ENCODE data around the gene MTUS2.

The MTUS2 gene

DNA sequence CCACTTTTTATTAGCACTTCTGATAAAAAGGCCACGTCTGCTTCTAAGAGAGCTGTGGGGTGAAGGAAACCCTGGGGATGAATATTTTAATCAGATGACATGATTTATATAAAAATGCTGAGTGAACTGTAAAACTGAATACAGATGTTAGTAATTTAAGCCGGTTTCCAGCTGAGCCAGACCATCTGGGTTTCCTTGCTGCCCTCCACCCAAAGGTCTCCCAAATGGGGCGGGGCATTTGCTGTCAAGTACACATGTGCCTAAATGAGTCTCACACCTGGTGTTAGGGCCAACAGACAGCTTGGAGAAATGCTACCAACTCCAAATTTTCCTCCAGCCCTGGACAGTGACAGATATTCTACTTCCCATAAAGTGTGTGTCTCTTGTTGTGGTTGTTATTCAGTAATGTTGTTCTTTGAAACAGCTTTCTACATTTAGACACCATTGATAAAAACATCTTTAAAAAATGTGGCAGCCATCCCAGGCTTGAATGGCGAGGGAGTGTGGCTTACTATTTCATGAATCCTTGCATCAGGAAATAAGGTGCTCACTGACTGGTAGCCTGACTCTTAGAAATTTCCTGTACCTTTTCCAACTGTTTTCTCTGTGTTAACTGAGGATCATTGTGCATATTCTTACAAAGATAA is 350.4 kb downstream of the MTUS2 start:
- Histone ChIP-seq H3K4me1 (ENCODE audit: control insufficient read depth in 1 of 2, insufficient read depth in 1 of 2, low read depth in 1 of 2, low read length in 1 of 2) (no peaks in the 10 kb centered on the region), H3K36me3 (no peaks in the 10 kb centered on the region), H3K4me3 (ENCODE audit: low read depth in 1 of 2, low read length in 1 of 2) (no peak overlapping the region), H3K27ac (no peak overlapping the region), H3K9me3 (no peaks in the 10 kb centered on the region), H3K27me3 (no peaks in the 10 kb centered on the region)
- TF ChIP-seq, protein P1, sequence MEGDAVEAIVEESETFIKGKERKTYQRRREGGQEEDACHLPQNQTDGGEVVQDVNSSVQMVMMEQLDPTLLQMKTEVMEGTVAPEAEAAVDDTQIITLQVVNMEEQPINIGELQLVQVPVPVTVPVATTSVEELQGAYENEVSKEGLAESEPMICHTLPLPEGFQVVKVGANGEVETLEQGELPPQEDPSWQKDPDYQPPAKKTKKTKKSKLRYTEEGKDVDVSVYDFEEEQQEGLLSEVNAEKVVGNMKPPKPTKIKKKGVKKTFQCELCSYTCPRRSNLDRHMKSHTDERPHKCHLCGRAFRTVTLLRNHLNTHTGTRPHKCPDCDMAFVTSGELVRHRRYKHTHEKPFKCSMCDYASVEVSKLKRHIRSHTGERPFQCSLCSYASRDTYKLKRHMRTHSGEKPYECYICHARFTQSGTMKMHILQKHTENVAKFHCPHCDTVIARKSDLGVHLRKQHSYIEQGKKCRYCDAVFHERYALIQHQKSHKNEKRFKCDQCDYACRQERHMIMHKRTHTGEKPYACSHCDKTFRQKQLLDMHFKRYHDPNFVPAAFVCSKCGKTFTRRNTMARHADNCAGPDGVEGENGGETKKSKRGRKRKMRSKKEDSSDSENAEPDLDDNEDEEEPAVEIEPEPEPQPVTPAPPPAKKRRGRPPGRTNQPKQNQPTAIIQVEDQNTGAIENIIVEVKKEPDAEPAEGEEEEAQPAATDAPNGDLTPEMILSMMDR (IDR thresholded peaks at IDR 0.05), result no peak

DNA sequence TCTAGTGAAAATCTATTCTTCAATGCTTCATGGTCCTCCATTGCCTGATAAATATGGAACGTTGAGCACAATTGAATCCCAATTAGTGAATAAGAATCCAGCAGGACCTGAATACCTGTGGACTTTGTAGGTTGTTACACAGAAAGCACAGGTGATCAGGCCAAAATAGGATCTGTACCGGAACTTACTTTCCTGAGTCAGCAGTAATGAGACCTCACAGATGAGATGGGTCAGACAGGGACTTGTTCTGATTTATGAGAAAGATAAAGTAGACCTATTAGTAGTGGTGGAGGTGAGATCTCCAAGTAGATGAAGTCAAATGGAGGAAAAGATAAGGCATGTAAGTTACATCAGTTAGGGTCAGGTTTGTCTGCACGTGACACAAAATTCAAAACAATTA is 351.1 kb downstream of the MTUS2 start:
- Histone ChIP-seq H3K4me3 (ENCODE audit: low read depth in 1 of 2, low read length in 1 of 2) (no peak overlapping the region), H3K9me3 (no peaks in the 10 kb centered on the region), H3K36me3 (no peaks in the 10 kb centered on the region), H3K4me1 (ENCODE audit: control insufficient read depth in 1 of 2, insufficient read depth in 1 of 2, low read depth in 1 of 2, low read length in 1 of 2) (no peaks in the 10 kb centered on the region), H3K27ac (no peak overlapping the region), H3K27me3 (no peaks in the 10 kb centered on the region)
- TF ChIP-seq, protein P1 (IDR thresholded peaks at IDR 0.05), result no peak

DNA sequence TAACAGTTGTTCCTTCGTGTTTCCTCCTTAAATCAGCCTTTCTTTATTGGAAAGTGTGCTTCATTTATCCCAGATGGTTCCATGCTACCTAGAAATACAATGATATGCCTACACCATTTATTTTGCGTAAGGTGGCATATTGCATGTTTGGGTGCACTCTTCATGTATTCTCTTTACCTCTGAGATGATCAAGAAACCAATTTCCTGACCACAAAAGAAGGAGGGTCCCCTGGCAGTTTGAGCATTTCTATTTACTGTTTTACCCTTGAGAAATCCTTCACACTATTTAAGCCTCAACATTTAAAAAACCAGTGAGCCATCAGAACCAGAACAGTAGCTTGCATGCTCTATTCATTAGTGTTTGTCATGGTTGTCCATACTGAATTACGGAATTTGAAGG is 354.0 kb downstream of the MTUS2 start:
- Histone ChIP-seq H3K27ac (no peak overlapping the region), H3K36me3 (no peaks in the 10 kb centered on the region), H3K9me3 (no peaks in the 10 kb centered on the region), H3K4me3 (ENCODE audit: low read depth in 1 of 2, low read length in 1 of 2) (no peak overlapping the region), H3K27me3 (no peaks in the 10 kb centered on the region), H3K4me1 (ENCODE audit: control insufficient read depth in 1 of 2, insufficient read depth in 1 of 2, low read depth in 1 of 2, low read length in 1 of 2) (no peaks in the 10 kb centered on the region)
- TF ChIP-seq, protein P1 (IDR thresholded peaks at IDR 0.05), result no peak

DNA sequence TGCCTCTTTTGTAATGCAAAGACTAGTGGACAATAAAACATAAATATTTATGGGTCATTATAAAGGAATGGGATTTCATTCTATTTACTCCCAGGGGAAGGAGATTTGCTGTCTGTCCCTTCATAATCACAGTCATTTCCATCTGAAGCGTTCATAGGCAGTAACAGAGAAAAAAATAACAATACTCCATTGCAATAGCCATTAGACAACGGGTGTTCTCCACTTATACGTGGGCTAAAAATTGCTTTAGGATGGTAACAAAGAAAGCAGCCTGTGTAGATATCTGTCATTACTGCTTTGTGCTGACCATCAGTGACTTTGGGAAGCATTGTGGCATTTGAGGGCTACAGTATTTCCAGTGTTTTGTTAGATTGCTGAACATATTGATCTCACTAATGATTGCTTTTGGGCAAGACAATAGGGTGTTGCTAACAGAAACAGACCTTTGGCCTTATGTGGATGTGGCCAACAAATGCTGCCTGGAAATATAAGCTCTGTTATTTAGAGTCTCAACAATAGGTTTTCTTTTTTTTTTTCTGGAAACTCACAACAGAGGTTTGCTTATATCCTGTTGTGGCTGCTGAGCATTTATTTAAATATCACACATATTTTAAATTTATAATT is 355.2 kb downstream of the MTUS2 start:
- H3K27ac ChIP-seq, result no peak overlapping the region
- no peaks in the 10 kb centered on the region for H3K9me3 ChIP-seq
- H3K27me3 ChIP-seq, result no peaks in the 10 kb centered on the region
- TF ChIP-seq, protein P1 (IDR thresholded peaks at IDR 0.05), result no peak
- no peaks in the 10 kb centered on the region for H3K4me1 ChIP-seq (ENCODE audit: control insufficient read depth in 1 of 2, insufficient read depth in 1 of 2, low read depth in 1 of 2, low read length in 1 of 2)
- no peaks in the 10 kb centered on the region for H3K36me3 ChIP-seq
- no peak overlapping the region for H3K4me3 ChIP-seq (ENCODE audit: low read depth in 1 of 2, low read length in 1 of 2)

DNA sequence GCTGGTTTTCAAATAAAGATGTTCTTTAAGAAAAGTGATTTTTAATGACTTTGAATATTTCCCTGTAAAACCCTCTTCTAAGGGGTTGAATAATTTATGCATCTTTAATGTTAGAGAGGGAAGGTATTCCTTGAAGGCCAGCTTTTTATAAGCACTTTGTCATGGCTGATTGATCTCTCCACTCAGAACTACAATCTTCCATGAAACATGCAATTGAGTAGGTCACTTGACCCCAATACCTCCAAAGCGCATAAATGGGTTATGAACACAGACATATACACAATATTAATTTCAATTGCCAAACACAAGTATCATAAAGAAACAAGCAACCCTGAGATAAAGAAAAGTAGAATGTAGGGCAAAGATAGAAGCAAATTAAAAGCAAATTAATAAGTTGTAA is 359.9 kb downstream of the MTUS2 start:
- peaks cover 5% of the 10 kb centered on the region for H3K9me3 ChIP-seq
- no peak overlapping the region for H3K4me3 ChIP-seq (ENCODE audit: low read depth in 1 of 2, low read length in 1 of 2)
- no peaks in the 10 kb centered on the region for H3K27me3 ChIP-seq
- H3K27ac ChIP-seq, result no peak overlapping the region
- H3K4me1 ChIP-seq (ENCODE audit: control insufficient read depth in 1 of 2, insufficient read depth in 1 of 2, low read depth in 1 of 2, low read length in 1 of 2), result no peaks in the 10 kb centered on the region
- TF ChIP-seq, protein P1 (IDR thresholded peaks at IDR 0.05), result no peak
- no peaks in the 10 kb centered on the region for H3K36me3 ChIP-seq
